ENCODE measurements around the gene NAA10.
A peak's percentile ranks its signal among the peaks of the same experiment; 100 is the strongest.

The NAA10 gene

DNA sequence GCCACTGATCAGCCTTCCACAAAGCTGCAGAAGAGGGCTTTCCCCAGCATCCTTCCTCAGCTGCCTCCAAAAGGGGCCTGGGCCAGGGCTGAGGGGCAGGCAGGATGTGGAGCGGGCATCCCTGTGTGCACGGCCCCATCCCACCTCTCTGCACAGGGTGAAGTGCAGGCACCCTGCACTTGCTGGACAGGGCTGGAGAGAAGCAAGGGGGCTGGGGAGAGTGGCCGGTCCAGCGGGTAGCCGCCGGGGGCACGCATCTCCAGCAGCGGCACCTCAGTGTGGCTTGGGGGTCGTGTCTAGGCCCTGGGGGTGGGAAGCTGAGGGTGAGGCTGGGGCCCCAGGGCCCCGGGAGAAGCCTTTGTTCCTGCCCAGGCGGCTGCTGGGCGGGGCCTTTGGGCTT lies 27.4 kb downstream of the NAA10 start:
- Histone ChIP-seq H3K4me1 (ENCODE audit: control insufficient read depth, insufficient read depth, low read length) (no peaks in the 10 kb centered on the region), H3K27ac (ENCODE audit: extremely low read depth, low read depth, low read length) (no peak overlapping the region), H3K9me3 (ENCODE audit: control insufficient read depth, insufficient read depth, low read depth, low read length) (no peaks in the 10 kb centered on the region), H3K4me3 (ENCODE audit: low read depth, low read length) (no peak overlapping the region), H3K36me3 (ENCODE audit: control insufficient read depth in 2 of 2, insufficient read depth in 1 of 2, low read length in 2 of 2) (no peaks in the 10 kb centered on the region)
- POLR2A ChIA-PET: interaction anchor here (1.4 to 1.7 kb wide), 2 partner anchors 15 to 21 kb away, joined by 5 to 7 read pairs; no protein-coding TSS in a partner anchor
- TF ChIP-seq GFI1B (tag by site-specific recombination; IDR thresholded peaks at IDR 0.05) (no peak), ZSCAN23 (tag by site-specific recombination; IDR thresholded peaks at IDR 0.05) (no peak), ZNF223 (tag by site-specific recombination; IDR thresholded peaks at IDR 0.05) (no peak), IKZF3 (tag by site-specific recombination; IDR thresholded peaks at IDR 0.05) (no peak), ZBTB20 (tag by site-specific recombination; IDR thresholded peaks at IDR 0.05) (peak; percentile 84)
- CTCF ChIA-PET: interaction anchor here (9.6 kb wide), 1 partner anchor 16 kb away, joined by 72 read pairs; no protein-coding TSS in a partner anchor

- CTCF ChIA-PET: interaction anchor here (0.6 to 9.6 kb wide), 2 partner anchors 17 to 40 kb away, joined by 3 to 72 read pairs; no protein-coding TSS in a partner anchor
- TF ChIP-seq ZNF501 (tag by site-specific recombination; IDR thresholded peaks at IDR 0.05) (no peak), ZNF324 (tag by site-specific recombination; IDR thresholded peaks at IDR 0.05) (no peak), ZNF10 (tag by site-specific recombination; IDR thresholded peaks at IDR 0.05) (no peak)
- TF ChIP-seq, protein P1, sequence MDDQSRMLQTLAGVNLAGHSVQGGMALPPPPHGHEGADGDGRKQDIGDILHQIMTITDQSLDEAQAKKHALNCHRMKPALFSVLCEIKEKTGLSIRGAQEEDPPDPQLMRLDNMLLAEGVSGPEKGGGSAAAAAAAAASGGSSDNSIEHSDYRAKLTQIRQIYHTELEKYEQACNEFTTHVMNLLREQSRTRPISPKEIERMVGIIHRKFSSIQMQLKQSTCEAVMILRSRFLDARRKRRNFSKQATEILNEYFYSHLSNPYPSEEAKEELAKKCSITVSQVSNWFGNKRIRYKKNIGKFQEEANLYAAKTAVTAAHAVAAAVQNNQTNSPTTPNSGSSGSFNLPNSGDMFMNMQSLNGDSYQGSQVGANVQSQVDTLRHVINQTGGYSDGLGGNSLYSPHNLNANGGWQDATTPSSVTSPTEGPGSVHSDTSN (CRISPR knock-in tag; IDR thresholded peaks at IDR 0.05): no peak
- Histone ChIP-seq H3K4me1 (ENCODE audit: control insufficient read depth, insufficient read depth, low read length) (no peaks in the 10 kb centered on the region), H3K9me3 (ENCODE audit: control insufficient read depth, insufficient read depth, low read depth, low read length) (no peaks in the 10 kb centered on the region), H3K4me3 (ENCODE audit: low read depth, low read length) (no peak overlapping the region), H3K36me3 (ENCODE audit: control insufficient read depth in 2 of 2, insufficient read depth in 1 of 2, low read length in 2 of 2) (no peaks in the 10 kb centered on the region), H3K27ac (ENCODE audit: extremely low read depth, low read depth, low read length) (no peak overlapping the region)
- POLR2A ChIA-PET: interaction anchor here (1.4 to 1.7 kb wide), 2 partner anchors 16 to 22 kb away, joined by 5 to 7 read pairs; no protein-coding TSS in a partner anchor
Observed at GRCh38 chrX:153906126-153906917, 28.5 kb downstream of the NAA10 start.

GRCh38 chrX:153905481-153906095 lies 29.2 kb downstream of the NAA10 start:
- ChIA-PET POLR2A (no interaction called here), CTCF (no interaction called here)
- Histone ChIP-seq H3K9me3 (ENCODE audit: control insufficient read depth, insufficient read depth, low read depth, low read length) (no peaks in the 10 kb centered on the region), H3K36me3 (ENCODE audit: control insufficient read depth in 2 of 2, insufficient read depth in 1 of 2, low read length in 2 of 2) (no peaks in the 10 kb centered on the region), H3K4me1 (ENCODE audit: control insufficient read depth, insufficient read depth, low read length) (no peaks in the 10 kb centered on the region), H3K27ac (ENCODE audit: extremely low read depth, low read depth, low read length) (no peak overlapping the region), H3K4me3 (ENCODE audit: low read depth, low read length) (no peak overlapping the region)
- TF ChIP-seq, protein P2, sequence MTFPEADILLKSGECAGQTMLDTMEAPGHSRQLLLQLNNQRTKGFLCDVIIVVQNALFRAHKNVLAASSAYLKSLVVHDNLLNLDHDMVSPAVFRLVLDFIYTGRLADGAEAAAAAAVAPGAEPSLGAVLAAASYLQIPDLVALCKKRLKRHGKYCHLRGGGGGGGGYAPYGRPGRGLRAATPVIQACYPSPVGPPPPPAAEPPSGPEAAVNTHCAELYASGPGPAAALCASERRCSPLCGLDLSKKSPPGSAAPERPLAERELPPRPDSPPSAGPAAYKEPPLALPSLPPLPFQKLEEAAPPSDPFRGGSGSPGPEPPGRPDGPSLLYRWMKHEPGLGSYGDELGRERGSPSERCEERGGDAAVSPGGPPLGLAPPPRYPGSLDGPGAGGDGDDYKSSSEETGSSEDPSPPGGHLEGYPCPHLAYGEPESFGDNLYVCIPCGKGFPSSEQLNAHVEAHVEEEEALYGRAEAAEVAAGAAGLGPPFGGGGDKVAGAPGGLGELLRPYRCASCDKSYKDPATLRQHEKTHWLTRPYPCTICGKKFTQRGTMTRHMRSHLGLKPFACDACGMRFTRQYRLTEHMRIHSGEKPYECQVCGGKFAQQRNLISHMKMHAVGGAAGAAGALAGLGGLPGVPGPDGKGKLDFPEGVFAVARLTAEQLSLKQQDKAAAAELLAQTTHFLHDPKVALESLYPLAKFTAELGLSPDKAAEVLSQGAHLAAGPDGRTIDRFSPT (tag by site-specific recombination; IDR thresholded peaks at IDR 0.05): 0 out of 2 replicates have a peak, but pooled peaks have one; percentile 11
- TF ChIP-seq HOXC10 (CRISPR knock-in tag; IDR thresholded peaks at IDR 0.05): no peak
- TF ChIP-seq ZNF549 (tag by site-specific recombination; IDR thresholded peaks at IDR 0.05): no peak
- TF ChIP-seq HOXD13 (CRISPR knock-in tag; IDR thresholded peaks at IDR 0.05; ENCODE audit: borderline replicate concordance): no peak
- no peak for TF ChIP-seq ZNF324 (tag by site-specific recombination; IDR thresholded peaks at IDR 0.05)
